ENCODE data around the gene CRP.

The CRP gene

DNA sequence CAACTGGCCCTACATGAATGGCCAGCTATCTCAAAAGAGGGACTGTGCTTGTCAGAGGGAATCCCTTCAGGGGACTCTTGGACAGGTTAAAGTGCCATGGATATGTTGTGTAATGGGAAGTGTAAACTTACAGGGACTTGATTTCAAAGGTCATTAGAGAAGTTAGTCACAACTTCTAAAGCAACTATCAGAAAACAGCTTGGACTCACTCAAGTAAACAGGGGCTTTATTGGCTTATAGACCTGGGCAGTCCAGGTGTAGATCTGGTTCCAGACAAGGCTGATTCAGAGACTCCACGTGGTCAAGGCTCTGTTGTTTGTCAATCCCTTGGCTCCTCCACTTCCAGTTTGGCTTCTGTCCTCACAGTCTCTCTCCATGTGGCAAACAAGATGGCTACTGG lies 2.3 kb downstream of the CRP start:
- ChIA-PET CTCF (interaction anchor here (0.7 kb wide), 1 partner anchor 94 kb away, joined by 3 read pairs; no protein-coding TSS in a partner anchor), POLR2A (no interaction called here)
- DNase-seq (ENCODE audit: extremely low spot score) = no peak
- TF ChIP-seq CTBP1 (IDR thresholded peaks at IDR 0.05; ENCODE audit: borderline replicate concordance) (no peak), ARNT (IDR thresholded peaks at IDR 0.05) (no peak), TARDBP (IDR thresholded peaks at IDR 0.05) (no peak), LEF1 (IDR thresholded peaks at IDR 0.05; ENCODE audit: borderline replicate concordance) (no peak), FOXM1 (IDR thresholded peaks at IDR 0.05; ENCODE audit: borderline replicate concordance) (no peak), NFRKB (IDR thresholded peaks at IDR 0.05) (no peak), ZNF384 (IDR thresholded peaks at IDR 0.05) (no peak), ELF4 (IDR thresholded peaks at IDR 0.05) (no peak), HDGF (IDR thresholded peaks at IDR 0.05; ENCODE audit: borderline replicate concordance) (no peak), BHLHE40 (IDR thresholded peaks at IDR 0.05; ENCODE audit: borderline replicate concordance) (no peak), L3MBTL2 (conservative IDR thresholded peaks at IDR 0.05) (no peak), FOXK2 (IDR thresholded peaks at IDR 0.05) (no peak), FOXA1 (IDR thresholded peaks at IDR 0.05) (no peak), SUZ12 (IDR thresholded peaks at IDR 0.05) (no peak), SP1 (IDR thresholded peaks at IDR 0.05) (no peak)
- TF ChIP-seq, protein P1, sequence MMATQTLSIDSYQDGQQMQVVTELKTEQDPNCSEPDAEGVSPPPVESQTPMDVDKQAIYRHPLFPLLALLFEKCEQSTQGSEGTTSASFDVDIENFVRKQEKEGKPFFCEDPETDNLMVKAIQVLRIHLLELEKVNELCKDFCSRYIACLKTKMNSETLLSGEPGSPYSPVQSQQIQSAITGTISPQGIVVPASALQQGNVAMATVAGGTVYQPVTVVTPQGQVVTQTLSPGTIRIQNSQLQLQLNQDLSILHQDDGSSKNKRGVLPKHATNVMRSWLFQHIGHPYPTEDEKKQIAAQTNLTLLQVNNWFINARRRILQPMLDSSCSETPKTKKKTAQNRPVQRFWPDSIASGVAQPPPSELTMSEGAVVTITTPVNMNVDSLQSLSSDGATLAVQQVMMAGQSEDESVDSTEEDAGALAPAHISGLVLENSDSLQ (IDR thresholded peaks at IDR 0.05) = no peak

DNA sequence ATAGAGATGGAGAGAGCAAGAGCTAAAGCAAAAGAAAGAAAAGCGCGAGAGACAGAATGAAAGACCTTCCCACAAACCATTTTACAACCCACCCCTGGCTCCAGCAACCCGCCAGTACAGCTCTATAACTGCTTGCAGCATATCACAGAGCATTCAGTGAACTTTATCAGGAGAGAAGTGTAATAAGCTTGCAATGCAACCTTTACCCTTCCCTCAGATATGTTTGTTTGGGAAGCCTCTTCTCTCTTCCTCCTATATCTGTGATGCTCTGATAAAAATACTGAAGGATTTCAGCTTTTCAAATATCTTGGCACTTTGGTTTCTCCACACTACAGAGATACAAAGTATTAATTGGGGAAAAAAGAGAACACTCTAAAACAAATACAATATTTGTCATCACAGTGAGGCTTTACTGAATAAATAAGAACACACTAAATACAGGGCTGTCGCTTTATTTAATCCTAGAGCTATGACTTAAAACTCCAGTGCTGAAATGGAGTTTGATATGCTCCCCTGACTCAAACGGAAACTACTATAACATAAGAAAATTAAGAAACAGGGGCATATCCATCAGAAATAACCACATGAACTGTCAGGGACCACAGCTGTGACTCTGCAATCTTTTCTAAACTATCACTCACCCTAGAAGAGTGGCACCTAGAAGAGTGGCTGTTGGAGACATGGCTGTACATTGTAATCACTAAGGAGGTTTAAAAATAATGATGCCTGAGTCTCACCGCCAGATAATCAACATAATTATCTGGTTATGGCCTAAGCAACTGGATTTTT lies 6.7 kb downstream of the CRP start:
- ChIA-PET CTCF (no interaction called here), POLR2A (no interaction called here)
- no peak for DNase-seq (ENCODE audit: extremely low spot score)
- TF ChIP-seq L3MBTL2 (conservative IDR thresholded peaks at IDR 0.05) = no peak

DNA sequence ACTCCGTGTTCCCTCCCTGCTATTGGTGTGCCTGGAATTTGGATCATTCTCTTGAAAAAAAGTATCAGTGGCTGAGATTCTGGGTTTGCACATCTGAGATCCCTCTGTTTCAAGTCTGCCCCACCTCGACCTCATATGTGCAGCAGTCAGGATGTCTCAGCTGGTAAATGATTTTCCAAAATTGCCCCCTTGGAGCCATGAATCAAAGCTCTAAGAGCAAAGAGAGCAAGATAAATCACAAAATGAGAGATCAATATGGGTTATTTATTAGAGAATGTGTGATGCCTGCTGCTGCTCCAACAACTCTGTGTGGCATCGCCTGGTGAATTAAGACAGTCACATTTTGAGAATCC lies 8.5 kb downstream of the CRP start:
- POLR2A ChIA-PET = no interaction called here
- no peak for DNase-seq (ENCODE audit: extremely low spot score)
- TF ChIP-seq HDGF (IDR thresholded peaks at IDR 0.05; ENCODE audit: borderline replicate concordance) (no peak), FOXK2 (IDR thresholded peaks at IDR 0.05) (no peak), FOXM1 (IDR thresholded peaks at IDR 0.05; ENCODE audit: borderline replicate concordance) (no peak), NFRKB (IDR thresholded peaks at IDR 0.05) (no peak)
- CTCF ChIA-PET = no interaction called here

DNA sequence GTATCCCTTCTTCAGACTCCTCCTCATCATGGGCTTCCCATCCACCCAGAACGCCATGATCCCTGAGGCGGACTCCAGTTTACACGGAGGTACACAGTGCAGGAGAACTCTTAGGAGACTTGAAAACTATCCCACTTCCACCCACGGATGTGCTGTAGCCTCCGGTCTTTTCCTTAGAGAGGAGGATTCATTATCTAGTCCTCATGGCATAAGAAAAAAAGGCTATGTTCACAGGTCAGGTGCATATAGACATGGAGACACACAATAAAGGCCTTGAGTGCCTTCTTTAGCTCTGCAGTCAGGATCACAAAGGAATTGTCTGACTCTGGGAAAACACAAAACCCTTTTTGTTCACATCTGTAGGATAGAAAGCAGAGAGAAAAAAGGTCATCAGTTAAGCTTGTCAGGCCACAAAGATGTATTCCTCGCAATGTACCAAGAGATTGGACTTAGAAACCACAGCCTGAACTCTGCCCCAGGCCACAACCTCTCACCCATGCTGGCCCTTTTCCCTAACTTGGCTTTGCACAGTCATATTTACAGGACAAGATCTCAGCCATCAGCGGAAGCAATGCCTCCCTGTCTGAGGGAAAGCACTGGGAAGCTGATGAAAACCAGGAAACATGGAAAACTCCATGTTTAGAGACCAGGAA lies 9.0 kb downstream of the CRP start:
- TF ChIP-seq ELF4 (IDR thresholded peaks at IDR 0.05) (no peak), NFRKB (IDR thresholded peaks at IDR 0.05) (no peak), FOXM1 (IDR thresholded peaks at IDR 0.05; ENCODE audit: borderline replicate concordance) (no peak), TARDBP (IDR thresholded peaks at IDR 0.05) (no peak), FOXK2 (IDR thresholded peaks at IDR 0.05) (no peak), CTBP1 (IDR thresholded peaks at IDR 0.05; ENCODE audit: borderline replicate concordance) (no peak), ARNT (IDR thresholded peaks at IDR 0.05) (no peak), SUZ12 (IDR thresholded peaks at IDR 0.05) (no peak), FOXA1 (IDR thresholded peaks at IDR 0.05) (no peak), BHLHE40 (IDR thresholded peaks at IDR 0.05; ENCODE audit: borderline replicate concordance) (no peak), SP1 (IDR thresholded peaks at IDR 0.05) (no peak), LEF1 (IDR thresholded peaks at IDR 0.05; ENCODE audit: borderline replicate concordance) (no peak), ZNF384 (IDR thresholded peaks at IDR 0.05) (no peak), HDGF (IDR thresholded peaks at IDR 0.05; ENCODE audit: borderline replicate concordance) (no peak), L3MBTL2 (conservative IDR thresholded peaks at IDR 0.05) (no peak)
- TF ChIP-seq, protein P1 (IDR thresholded peaks at IDR 0.05) = no peak
- ChIA-PET CTCF (no interaction called here), POLR2A (no interaction called here)
- DNase-seq (ENCODE audit: extremely low spot score) = no peak

- ChIA-PET CTCF (no interaction called here), POLR2A (no interaction called here)
- DNase-seq (ENCODE audit: extremely low spot score) = no peak
- TF ChIP-seq ELF4 (IDR thresholded peaks at IDR 0.05) (no peak), TARDBP (IDR thresholded peaks at IDR 0.05) (no peak), HDGF (IDR thresholded peaks at IDR 0.05; ENCODE audit: borderline replicate concordance) (no peak)
These were observed 9.9 kb downstream of the CRP start for GRCh38 chr1:159704481-159704880.

GRCh38 chr1:159700312-159700711 lies 14.1 kb downstream of the CRP start:
- CTCF ChIA-PET = no interaction called here
- TF ChIP-seq, protein P1 (IDR thresholded peaks at IDR 0.05) = no peak
- TF ChIP-seq FOXA1 (IDR thresholded peaks at IDR 0.05) (no peak), SUZ12 (IDR thresholded peaks at IDR 0.05) (no peak), FOXK2 (IDR thresholded peaks at IDR 0.05) (no peak), LEF1 (IDR thresholded peaks at IDR 0.05; ENCODE audit: borderline replicate concordance) (no peak), ZNF384 (IDR thresholded peaks at IDR 0.05) (no peak)
- POLR2A ChIA-PET = no interaction called here
- DNase-seq (ENCODE audit: extremely low spot score) = no peak

DNA sequence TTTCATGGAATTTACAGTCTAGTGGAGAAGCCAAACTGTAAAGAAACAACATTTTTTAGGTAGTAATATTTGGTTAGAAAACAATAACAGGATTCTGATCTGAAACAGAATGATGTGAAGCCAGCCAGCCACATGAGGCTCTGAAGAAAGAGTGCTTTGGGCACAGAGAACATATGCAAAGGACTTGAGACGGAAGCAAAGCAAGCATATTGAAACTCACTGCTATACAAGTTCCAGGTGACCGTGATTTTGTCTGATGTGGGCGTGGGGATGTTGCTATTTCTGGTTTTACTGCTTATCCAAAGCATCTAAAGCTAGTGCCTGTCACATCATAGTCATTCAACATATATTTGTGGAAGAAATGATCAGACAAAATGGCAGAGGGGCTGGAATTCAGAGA lies 14.7 kb downstream of the CRP start:
- TF ChIP-seq TARDBP (IDR thresholded peaks at IDR 0.05) (no peak), FOXM1 (IDR thresholded peaks at IDR 0.05; ENCODE audit: borderline replicate concordance) (no peak), FOXA1 (IDR thresholded peaks at IDR 0.05) (no peak), SUZ12 (IDR thresholded peaks at IDR 0.05) (no peak)
- TF ChIP-seq, protein P1 (IDR thresholded peaks at IDR 0.05) = no peak
- CTCF ChIA-PET = no interaction called here
- POLR2A ChIA-PET = no interaction called here
- DNase-seq (ENCODE audit: extremely low spot score) = no peak

Data from HEK293T (cell line).